ENCODE data around the gene KCNA4. TPM values are rescaled to one million over a fixed set of nuclear protein-coding genes. Genes with fewer than 3 reads are reported as not detected.

KCNA4 gene
- total and polyA plus RNA-seq, 2 donors (not counting 3 experiments of a cell fraction or from before 2014, with no cell fraction given): not detected

DNA sequence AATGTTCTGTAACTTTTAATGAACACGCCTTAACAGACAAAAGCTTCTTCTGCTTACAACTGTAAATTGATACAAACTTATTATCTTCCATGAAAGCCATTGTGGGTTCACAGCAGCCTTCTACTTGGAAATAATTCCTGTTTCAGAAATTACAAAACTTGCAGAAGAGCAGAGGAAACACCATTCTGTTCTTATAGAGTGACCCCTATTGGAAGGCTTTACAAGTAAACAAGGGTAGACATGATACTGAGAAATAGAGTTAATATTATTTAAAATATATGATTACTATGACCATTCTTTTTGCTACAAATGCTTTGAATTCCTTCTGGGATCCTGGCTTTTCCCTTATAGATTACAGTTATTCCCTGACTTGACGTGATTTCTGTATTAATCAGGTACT lies 32.4 kb upstream of the KCNA4 start:
- Histone ChIP-seq H3K36me3 (ENCODE audit: control insufficient read depth in 2 of 2, extremely low read depth in 1 of 2, insufficient read depth in 2 of 2, low read length in 2 of 2) (no peaks in the 10 kb centered on the region), H3K9ac (replicated peaks; ENCODE audit: extremely low read depth, insufficient read depth, low read length) (no peak overlapping the region), H3K27ac (ENCODE audit: insufficient read depth, low read depth, low read length) (no peak overlapping the region), H4K20me1 (replicated peaks; ENCODE audit: control insufficient read depth, extremely low read depth, insufficient read depth, low read length) (no peaks in the 10 kb centered on the region), H3K4me2 (ENCODE audit: insufficient read depth, low read length) (no peak overlapping the region), H3K9me3 (replicated peaks; ENCODE audit: control insufficient read depth, insufficient read depth, low read length) (no peaks in the 10 kb centered on the region), H3K4me1 (ENCODE audit: control insufficient read depth, extremely low read depth, insufficient read depth, low read length) (no peaks in the 10 kb centered on the region), H3K4me3 (replicated peaks in 1 of 3; ENCODE audit: insufficient read depth in 1 of 3, low read depth in 1 of 3, low read length in 3 of 3) (no peak overlapping the region), H2AFZ (ENCODE audit: low read depth, low read length) (no peak overlapping the region), H3K27me3 (ENCODE audit: control insufficient read depth in 2 of 2, insufficient read depth in 2 of 2, low read length in 2 of 2) (no peaks in the 10 kb centered on the region), H3K9me1 (replicated peaks; ENCODE audit: control insufficient read depth, extremely low read depth, insufficient read depth, low read length) (no peaks in the 10 kb centered on the region), H3K79me2 (ENCODE audit: control insufficient read depth, insufficient read depth, low read length) (no peaks in the 10 kb centered on the region)
- ChIA-PET POLR2A (no interaction called here), CTCF (no interaction called here)
- TF ChIP-seq GATA2 (IDR thresholded peaks at IDR 0.05; ENCODE audit: insufficient read depth, insufficient read length, low read depth, low read length): no peak
- intact Hi-C loops (cut with micrococcal nuclease) (no loop called here), dilution Hi-C loops (cut with MboI; ENCODE audit: extremely low pct_ligation_motif_present, low sequenced_read_pairs) (no loop called here)
- FAIRE-seq (no peak), DNase-seq (ENCODE audit: low read depth, low spot score) (no peak)
- no TSS peak for BruUV-seq (replicated peaks)

DNA sequence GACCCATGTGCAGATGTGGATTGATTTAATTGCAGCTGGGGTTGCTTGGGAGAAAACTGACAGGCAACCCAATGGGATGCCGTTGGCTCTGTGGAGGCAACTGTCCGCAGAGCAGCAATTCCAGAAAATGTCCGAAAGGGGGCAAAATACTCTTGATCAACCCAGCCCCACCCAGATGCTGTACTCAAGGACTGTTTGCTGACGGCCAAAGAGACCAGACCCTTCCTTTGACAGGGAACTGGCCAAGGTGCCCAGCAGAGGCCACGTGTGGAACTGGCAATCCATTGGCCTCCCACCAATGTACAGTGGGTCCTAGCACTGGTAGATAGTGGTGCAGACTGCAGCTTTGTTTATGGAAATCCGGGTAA lies 29.7 kb upstream of the KCNA4 start:
- dilution Hi-C loops (cut with MboI; ENCODE audit: extremely low pct_ligation_motif_present, low sequenced_read_pairs) (no loop called here), intact Hi-C loops (cut with micrococcal nuclease) (no loop called here)
- BruUV-seq (replicated peaks): no TSS peak
- Histone ChIP-seq H3K27me3 (ENCODE audit: control insufficient read depth in 2 of 2, insufficient read depth in 2 of 2, low read length in 2 of 2) (no peaks in the 10 kb centered on the region), H3K4me3 (replicated peaks in 1 of 3; ENCODE audit: insufficient read depth in 1 of 3, low read depth in 1 of 3, low read length in 3 of 3) (no peak overlapping the region), H3K9me1 (replicated peaks; ENCODE audit: control insufficient read depth, extremely low read depth, insufficient read depth, low read length) (no peaks in the 10 kb centered on the region), H3K9me3 (replicated peaks; ENCODE audit: control insufficient read depth, insufficient read depth, low read length) (no peaks in the 10 kb centered on the region), H3K4me2 (ENCODE audit: insufficient read depth, low read length) (no peak overlapping the region), H3K27ac (ENCODE audit: insufficient read depth, low read depth, low read length) (no peak overlapping the region), H2AFZ (ENCODE audit: low read depth, low read length) (no peak overlapping the region), H3K9ac (replicated peaks; ENCODE audit: extremely low read depth, insufficient read depth, low read length) (no peak overlapping the region), H4K20me1 (replicated peaks; ENCODE audit: control insufficient read depth, extremely low read depth, insufficient read depth, low read length) (no peaks in the 10 kb centered on the region), H3K79me2 (ENCODE audit: control insufficient read depth, insufficient read depth, low read length) (no peaks in the 10 kb centered on the region), H3K36me3 (ENCODE audit: control insufficient read depth in 2 of 2, extremely low read depth in 1 of 2, insufficient read depth in 2 of 2, low read length in 2 of 2) (no peaks in the 10 kb centered on the region), H3K4me1 (ENCODE audit: control insufficient read depth, extremely low read depth, insufficient read depth, low read length) (no peaks in the 10 kb centered on the region)
- DNase-seq (ENCODE audit: low read depth, low spot score) (no peak), FAIRE-seq (no peak)
- no peak for TF ChIP-seq POLR2A (IDR thresholded peaks at IDR 0.05; ENCODE audit: low read depth, low read length)
- TF ChIP-seq MYC (IDR thresholded peaks at IDR 0.05; ENCODE audit: low read depth, low read length): no peak
- TF ChIP-seq, protein P1, sequence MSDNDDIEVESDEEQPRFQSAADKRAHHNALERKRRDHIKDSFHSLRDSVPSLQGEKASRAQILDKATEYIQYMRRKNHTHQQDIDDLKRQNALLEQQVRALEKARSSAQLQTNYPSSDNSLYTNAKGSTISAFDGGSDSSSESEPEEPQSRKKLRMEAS (IDR thresholded peaks at IDR 0.05; ENCODE audit: insufficient read depth, insufficient read length): no peak
- TF ChIP-seq JUN (IDR thresholded peaks at IDR 0.05; ENCODE audit: borderline replicate concordance, insufficient read depth, insufficient read length, low read depth): no peak
- TF ChIP-seq GATA2 (IDR thresholded peaks at IDR 0.05; ENCODE audit: insufficient read depth, insufficient read length, low read depth, low read length): no peak
- no peak for TF ChIP-seq FOS (IDR thresholded peaks at IDR 0.05; ENCODE audit: borderline replicate concordance, insufficient read depth, low read length)
- TF ChIP-seq, protein P2, sequence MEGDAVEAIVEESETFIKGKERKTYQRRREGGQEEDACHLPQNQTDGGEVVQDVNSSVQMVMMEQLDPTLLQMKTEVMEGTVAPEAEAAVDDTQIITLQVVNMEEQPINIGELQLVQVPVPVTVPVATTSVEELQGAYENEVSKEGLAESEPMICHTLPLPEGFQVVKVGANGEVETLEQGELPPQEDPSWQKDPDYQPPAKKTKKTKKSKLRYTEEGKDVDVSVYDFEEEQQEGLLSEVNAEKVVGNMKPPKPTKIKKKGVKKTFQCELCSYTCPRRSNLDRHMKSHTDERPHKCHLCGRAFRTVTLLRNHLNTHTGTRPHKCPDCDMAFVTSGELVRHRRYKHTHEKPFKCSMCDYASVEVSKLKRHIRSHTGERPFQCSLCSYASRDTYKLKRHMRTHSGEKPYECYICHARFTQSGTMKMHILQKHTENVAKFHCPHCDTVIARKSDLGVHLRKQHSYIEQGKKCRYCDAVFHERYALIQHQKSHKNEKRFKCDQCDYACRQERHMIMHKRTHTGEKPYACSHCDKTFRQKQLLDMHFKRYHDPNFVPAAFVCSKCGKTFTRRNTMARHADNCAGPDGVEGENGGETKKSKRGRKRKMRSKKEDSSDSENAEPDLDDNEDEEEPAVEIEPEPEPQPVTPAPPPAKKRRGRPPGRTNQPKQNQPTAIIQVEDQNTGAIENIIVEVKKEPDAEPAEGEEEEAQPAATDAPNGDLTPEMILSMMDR (IDR thresholded peaks at IDR 0.05; ENCODE audit: extremely low read depth in 1 of 2, insufficient read depth in 1 of 2, low read depth in 1 of 2, low read length in 2 of 2): no peak
- CTCF ChIA-PET: no interaction called here
- POLR2A ChIA-PET: no interaction called here

Data from endothelial cell of umbilical vein (primary cell).